ENCODE results near the gene FSD1L. TPM values are rescaled to one million over a fixed set of nuclear protein-coding genes. Genes with fewer than 3 reads are reported as not detected.

The FSD1L gene
- total and polyA plus RNA-seq, 12 donors: 1.1 to 16.3 (median 7.6) TPM

DNA sequence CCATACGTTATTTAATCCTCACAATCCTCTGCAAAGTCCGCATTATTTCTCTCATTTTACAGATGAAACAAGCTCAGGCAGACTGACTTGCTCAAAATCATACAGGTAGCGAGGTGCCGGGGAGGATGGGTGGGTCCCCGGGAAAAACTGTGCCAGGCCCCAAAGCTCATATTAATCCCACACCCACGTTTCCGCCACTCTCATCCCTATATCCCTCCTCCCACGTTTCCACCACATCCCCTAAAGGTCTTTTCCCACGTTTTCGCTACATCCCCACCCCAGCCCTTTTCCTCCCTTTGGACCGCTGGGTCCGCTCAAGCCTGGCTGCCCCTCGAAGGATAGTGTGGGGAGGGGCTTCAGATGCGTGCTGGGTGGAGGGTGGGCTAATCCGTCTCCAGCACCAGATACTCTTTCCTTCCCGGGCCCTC is 434 bp upstream of the FSD1L start:
- TF ChIP-seq, protein P1, sequence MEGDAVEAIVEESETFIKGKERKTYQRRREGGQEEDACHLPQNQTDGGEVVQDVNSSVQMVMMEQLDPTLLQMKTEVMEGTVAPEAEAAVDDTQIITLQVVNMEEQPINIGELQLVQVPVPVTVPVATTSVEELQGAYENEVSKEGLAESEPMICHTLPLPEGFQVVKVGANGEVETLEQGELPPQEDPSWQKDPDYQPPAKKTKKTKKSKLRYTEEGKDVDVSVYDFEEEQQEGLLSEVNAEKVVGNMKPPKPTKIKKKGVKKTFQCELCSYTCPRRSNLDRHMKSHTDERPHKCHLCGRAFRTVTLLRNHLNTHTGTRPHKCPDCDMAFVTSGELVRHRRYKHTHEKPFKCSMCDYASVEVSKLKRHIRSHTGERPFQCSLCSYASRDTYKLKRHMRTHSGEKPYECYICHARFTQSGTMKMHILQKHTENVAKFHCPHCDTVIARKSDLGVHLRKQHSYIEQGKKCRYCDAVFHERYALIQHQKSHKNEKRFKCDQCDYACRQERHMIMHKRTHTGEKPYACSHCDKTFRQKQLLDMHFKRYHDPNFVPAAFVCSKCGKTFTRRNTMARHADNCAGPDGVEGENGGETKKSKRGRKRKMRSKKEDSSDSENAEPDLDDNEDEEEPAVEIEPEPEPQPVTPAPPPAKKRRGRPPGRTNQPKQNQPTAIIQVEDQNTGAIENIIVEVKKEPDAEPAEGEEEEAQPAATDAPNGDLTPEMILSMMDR (IDR thresholded peaks at IDR 0.05): no peak
- Histone ChIP-seq H3K27ac (peak overlapping the region; percentile 57 to 89 (median 78)), H3K4me3 (peak overlapping the region; percentile 58 to 92 (median 76)), H3K4me1 (peaks cover 0 to 50% (median 26%) of the 10 kb centered on the region in 9 donors), H3K27me3 (no peaks in the 10 kb centered on the region), H3K36me3 (no peaks in the 10 kb centered on the region), H3K9me3 (no peaks in the 10 kb centered on the region)
- intact Hi-C loops (cut with DNase I): loop anchor here in 1 of 10 donors (10.0 kb wide), 1 partner anchor 247 kb away; the partner anchor contains the start of gene TMEM38B
- 22 to 27% methylated on average over 16 of the region's 16 CpGs for WGBS, 2 donors
- DNase-seq (peak in 1 of 2 donors; percentile 13), ATAC-seq (peak in 1 of 8 donors; percentile 6)

DNA sequence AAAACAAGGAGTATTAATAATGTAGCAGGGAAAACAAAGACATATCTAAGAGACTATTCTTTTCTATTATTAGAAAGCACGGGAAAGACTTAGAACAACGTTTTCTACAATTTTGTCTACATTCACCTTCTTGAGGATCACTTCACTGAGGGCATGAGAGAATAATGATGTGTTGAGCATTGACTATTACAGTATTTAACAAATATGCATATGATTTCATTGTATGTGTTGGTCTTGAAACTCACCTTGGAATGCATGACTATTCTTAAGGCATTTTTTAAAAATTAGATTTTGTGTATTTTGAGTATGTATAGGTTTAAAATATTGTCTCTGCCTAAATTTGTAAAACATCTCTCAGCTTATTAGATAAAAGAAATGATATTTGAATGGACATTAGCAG is 1.2 kb downstream of the FSD1L start:
- H3K4me1 ChIP-seq: peaks cover 0 to 46% (median 26%) of the 10 kb centered on the region in 9 donors

DNA sequence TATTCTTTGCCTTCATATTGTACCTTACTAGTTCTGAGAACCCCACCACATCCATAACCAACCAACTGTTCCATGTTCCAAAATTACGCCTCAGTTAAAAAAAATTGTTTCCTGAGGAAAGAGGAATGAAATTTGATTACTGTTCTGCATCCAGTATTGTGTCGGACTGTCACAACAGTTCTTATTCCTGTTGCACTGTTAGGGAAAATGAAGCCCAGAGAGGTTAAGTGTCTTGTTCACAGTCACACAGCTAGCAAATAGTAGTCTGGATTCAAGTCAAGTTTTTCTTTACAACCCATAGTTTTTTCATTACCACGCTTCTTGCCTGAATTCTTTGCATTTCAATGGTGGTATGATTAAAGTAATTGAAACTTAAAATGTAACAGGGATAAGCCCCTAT is 4.4 kb downstream of the FSD1L start:
- intact Hi-C loops (cut with DNase I): no loop called here
- 79 to 91% methylated on average over 3 of the region's 3 CpGs for WGBS, 2 donors

More for the DNA sequence above, 1.2 kb downstream of the FSD1L start:
- 12 to 24% methylated on average over 2 of the region's 2 CpGs for WGBS, 2 donors
- no peaks in the 10 kb centered on the region for H3K9me3 ChIP-seq
- H3K4me3 ChIP-seq: peak overlapping the region in 8 of 10 donors; percentile 70 to 92 (median 82)
- intact Hi-C loops (cut with DNase I): loop anchor here in 1 of 10 donors (10.0 kb wide), 1 partner anchor 246 kb away; the partner anchor contains the start of gene TMEM38B
- H3K36me3 ChIP-seq: no peaks in the 10 kb centered on the region
- H3K27ac ChIP-seq: peak overlapping the region in 5 of 10 donors; percentile 76 to 89 (median 84)
- TF ChIP-seq, protein P1 (IDR thresholded peaks at IDR 0.05): no peak
- no peak for DNase-seq
- no peak for ATAC-seq
- no peaks in the 10 kb centered on the region for H3K27me3 ChIP-seq

DNA sequence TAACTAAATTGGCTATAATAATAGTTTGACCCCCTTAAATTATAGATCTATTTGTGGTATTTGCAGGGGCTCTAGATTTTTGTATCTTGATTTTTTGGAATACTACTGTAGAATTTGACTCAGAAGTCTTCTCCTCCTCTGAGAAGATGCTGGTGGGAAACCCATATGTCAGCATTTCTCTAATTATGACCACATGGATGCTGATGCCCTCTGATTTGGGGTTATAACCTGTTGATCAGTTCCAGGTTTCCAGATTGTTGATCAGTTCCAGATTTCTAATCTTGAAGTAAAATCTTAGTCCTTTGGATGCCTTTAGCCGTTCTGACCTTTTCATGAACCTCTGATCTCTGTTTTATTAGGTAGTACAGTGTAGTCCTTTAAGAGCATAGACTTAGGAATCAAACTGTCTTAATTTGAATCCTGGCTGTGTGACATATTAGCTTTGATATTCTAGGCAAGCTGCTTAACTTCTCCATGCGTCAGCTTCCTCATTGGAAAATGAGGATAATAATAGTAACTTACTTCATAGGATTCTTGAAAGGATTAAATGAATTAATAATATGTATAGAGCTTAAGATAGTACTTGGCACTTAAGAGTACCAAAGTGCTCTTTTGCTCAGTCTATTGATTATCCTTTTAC is 8.1 kb downstream of the FSD1L start:
- Histone ChIP-seq H3K27ac (no peak overlapping the region), H3K4me3 (no peak overlapping the region), H3K36me3 (peaks cover 0 to 4% (median 0%) of the 10 kb centered on the region in 9 donors), H3K4me1 (peaks cover 0 to 62% (median 20%) of the 10 kb centered on the region in 9 donors), H3K27me3 (no peaks in the 10 kb centered on the region), H3K9me3 (peaks cover 0 to 7% (median 0%) of the 10 kb centered on the region in 11 donors)
- 60 to 62% methylated on average over 2 of the region's 2 CpGs for WGBS, 2 donors
- TF ChIP-seq, protein P1 (IDR thresholded peaks at IDR 0.05): no peak
- intact Hi-C loops (cut with DNase I): no loop called here
- ATAC-seq: peak in 1 of 8 donors; percentile 6
- DNase-seq: no peak

More for the DNA sequence above, 4.4 kb downstream of the FSD1L start:
- H3K36me3 ChIP-seq: no peaks in the 10 kb centered on the region
- H3K9me3 ChIP-seq: no peaks in the 10 kb centered on the region
- TF ChIP-seq, protein P1 (IDR thresholded peaks at IDR 0.05): no peak
- H3K27ac ChIP-seq: no peak overlapping the region
- no peaks in the 10 kb centered on the region for H3K27me3 ChIP-seq
- ATAC-seq: no peak
- H3K4me1 ChIP-seq: peaks cover 0 to 54% (median 21%) of the 10 kb centered on the region in 9 donors
- DNase-seq: no peak
- H3K4me3 ChIP-seq: no peak overlapping the region

Measured in heart right ventricle (tissue), 16 donors.